Coronary artery (tissue), 2 donors: Measurements from ENCODE around the gene RXRG.

ENCODE experiments used
- DNase-seq: peaks from one replicate; pipeline ENCODE4 v3.0.0-alpha.2; 2017; ENCODE audit warnings: low spot score
- H3K27ac ChIP-seq, 2 donors: fragments of 200-600 bp; sonication (generic); one replicate each; pipeline ENCODE4 v1.5.1; 2016 to 2019
- H3K4me3 ChIP-seq: fragments of 200-600 bp; sonication (generic); 2 replicates; pipeline ENCODE4 v1.5.1; 2016; ENCODE audit warnings: mild to moderate bottlenecking, moderate library complexity
- TF ChIP-seq, protein P1 (sequence below): fragments of 200-600 bp; sonication (generic); IDR thresholded peaks from one replicate; pipeline ENCODE4 v1.5.1; 2019; ENCODE audit warnings: antibody characterized with exemption

Gene RXRG

DNA sequence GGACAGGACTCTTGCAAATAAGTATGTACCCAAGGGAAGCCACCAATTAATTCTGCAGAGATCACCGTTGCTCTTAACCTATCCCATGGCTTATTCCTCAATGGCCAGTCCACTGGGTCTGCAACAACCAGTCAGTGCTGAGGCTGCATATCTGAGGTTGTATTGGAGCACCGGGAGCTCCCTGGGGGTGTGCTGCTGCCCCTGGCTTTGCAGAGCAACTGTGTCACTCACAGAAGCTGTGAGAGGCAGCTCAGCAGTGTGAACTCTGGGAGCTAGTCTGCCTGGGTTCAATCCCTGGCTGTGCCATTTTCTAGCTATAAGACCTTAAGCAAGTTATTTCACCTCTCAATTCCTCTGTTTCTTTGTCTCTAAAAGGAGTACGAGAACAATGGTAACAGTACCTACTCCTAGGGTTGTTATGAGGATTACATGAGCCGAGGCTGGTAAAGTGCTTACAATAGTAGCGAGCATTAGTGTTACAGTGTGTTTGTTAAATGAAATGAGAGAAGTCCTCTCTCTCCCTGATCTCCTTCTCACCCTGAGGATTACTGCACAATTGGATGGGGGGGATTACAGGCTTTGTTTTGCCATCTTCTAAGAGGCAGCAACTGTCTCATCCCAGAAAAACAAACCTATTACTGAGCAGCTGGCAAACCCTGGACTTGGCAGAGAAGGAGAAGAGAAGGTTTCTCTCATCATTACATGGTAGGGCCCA is 3.6 kb downstream of the RXRG start:
- Histone ChIP-seq H3K4me3 (no peak overlapping the region), H3K27ac (no peak overlapping the region)
- DNase-seq = no peak
- TF ChIP-seq, protein P1, sequence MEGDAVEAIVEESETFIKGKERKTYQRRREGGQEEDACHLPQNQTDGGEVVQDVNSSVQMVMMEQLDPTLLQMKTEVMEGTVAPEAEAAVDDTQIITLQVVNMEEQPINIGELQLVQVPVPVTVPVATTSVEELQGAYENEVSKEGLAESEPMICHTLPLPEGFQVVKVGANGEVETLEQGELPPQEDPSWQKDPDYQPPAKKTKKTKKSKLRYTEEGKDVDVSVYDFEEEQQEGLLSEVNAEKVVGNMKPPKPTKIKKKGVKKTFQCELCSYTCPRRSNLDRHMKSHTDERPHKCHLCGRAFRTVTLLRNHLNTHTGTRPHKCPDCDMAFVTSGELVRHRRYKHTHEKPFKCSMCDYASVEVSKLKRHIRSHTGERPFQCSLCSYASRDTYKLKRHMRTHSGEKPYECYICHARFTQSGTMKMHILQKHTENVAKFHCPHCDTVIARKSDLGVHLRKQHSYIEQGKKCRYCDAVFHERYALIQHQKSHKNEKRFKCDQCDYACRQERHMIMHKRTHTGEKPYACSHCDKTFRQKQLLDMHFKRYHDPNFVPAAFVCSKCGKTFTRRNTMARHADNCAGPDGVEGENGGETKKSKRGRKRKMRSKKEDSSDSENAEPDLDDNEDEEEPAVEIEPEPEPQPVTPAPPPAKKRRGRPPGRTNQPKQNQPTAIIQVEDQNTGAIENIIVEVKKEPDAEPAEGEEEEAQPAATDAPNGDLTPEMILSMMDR = no peak

DNA sequence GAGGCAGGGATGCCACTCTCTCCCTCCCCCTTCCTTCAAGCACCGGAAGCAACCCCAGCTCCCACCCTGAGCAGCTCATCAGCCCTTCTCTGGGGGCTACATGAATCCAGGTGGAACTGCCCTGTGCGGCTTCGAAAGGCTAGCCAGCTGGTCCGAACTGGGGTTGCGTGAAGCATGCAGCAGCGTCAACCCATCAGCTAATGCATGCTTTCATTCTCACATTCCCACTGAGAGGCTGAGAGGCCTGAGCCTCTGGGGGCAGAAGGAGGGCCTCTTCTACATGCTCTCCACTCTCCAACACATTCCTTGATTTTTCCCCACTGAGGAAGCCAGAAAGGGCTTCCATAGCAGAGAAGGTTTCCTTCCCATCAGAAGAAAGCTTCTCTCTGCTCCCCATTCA is 5.6 kb downstream of the RXRG start:
- no peak overlapping the region for H3K4me3 ChIP-seq
- no peak for DNase-seq
- no peak overlapping the region for H3K27ac ChIP-seq
- TF ChIP-seq, protein P1 = no peak

DNA sequence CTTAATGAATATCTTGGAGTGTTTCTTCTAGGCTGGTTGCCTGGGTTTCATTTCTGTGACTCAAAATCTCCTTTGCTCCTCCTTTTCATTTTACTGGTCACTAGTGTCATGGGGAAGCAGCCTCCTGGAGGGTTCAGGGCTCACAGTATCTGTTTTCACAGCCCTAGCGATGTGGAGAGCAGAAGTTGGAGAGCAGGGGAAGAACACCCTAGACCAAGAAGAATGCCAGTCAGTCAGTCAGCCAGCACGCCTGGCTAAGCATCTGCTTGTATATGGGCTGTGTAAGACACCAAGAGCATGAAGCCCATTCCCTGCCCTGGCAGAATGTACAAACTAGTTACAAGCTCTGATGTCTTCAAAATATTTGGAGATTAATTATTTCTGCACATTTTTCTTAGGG is 7.9 kb downstream of the RXRG start:
- H3K27ac ChIP-seq = no peak overlapping the region

DNA sequence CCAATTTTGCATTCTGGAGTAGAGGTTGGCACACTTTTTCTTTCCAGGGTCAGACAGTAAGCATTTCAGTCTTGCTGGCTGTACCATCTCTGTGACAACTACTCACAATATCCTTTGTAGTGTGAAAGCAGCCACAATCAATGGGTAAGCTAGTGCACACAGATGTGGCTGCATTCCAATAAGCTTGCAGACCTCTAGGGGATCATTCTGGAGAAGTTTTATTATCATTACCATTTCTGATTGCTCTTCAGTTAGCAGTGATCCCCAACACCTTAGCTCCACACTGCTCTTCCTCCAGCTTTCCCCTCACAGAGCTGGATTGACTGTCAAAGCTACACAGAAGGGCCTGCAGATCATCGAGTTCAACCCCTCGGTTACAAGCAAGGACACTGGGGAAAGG is 9.1 kb downstream of the RXRG start:
- DNase-seq = no peak
- Histone ChIP-seq H3K4me3 (no peak overlapping the region), H3K27ac (no peak overlapping the region)
- TF ChIP-seq, protein P1 = no peak

More for the DNA sequence above, 7.9 kb downstream of the RXRG start:
- TF ChIP-seq, protein P1 = no peak
- no peak overlapping the region for H3K4me3 ChIP-seq
- no peak for DNase-seq

DNA sequence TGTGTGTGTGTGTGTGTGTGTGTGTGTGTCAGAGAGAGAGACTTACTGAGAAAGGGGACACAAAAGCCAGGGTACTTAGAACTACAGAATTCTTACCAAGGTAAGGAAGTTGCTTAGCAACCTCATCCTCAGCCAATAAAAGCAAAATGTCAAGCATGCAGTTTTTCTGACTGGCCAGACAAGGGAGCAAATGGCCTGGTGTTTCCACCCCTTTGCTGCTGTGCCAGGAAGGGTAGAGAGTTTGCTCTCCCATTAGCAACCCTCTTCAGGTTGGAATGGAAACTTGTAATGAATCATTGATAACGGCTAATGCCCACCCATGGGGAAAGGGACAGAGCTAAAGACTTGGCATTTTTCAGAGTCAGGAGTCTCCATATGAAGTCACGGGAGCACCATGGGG is 10.6 kb downstream of the RXRG start:
- H3K4me3 ChIP-seq = no peak overlapping the region
- no peak for DNase-seq
- no peak overlapping the region for H3K27ac ChIP-seq
- TF ChIP-seq, protein P1 = no peak

DNA sequence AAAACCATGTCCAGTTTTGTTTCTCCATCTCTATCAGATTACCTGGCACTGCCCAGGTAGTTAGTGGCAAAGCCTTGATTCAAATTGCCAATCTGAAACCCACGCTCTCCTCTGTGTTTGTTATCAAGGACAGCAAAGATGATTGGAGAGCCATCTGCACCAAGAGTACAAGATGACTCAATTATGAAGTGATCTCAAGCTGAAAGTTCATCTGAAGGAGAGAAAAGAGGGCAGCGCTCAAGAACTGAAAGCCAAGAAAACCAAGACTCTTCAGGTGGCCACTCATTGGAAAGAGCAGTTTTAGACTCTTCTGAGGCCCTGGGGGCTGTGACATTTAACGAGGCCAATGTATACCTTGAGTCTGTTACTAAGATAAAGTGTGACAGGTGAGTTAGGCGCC is 13.8 kb downstream of the RXRG start:
- Histone ChIP-seq H3K4me3 (no peak overlapping the region), H3K27ac (no peak overlapping the region)
- TF ChIP-seq, protein P1 = no peak
- DNase-seq = no peak

DNA sequence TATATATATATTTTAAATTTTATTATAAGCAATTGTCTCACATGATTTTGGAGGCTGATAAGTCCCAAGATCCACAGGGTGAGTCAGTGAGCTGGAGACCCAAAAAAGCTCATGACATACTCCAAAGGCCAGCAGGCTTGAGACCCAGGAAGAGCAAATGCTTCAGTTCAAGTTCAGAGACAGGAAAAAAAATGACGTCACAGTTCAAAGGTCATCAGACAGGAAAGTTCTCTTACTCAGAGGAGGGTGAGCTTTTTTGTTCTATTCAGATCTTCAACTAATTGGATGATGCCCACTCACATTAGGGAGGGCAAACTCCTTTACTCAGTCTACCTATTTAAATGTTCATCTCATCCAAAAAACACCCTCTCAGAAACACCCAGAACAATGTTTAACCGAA is 18.2 kb downstream of the RXRG start:
- no peak for DNase-seq
- Histone ChIP-seq H3K27ac (no peak overlapping the region), H3K4me3 (no peak overlapping the region)
- TF ChIP-seq, protein P1 = no peak
